DND-41 (cell line): ENCODE results near the gene RAC2.

Experiments used
- ATAC-seq: fragments of 200-7000 bp; cut with Tn5 transposase; 3 replicates; pipeline ENCODE4 v1.9.1; 2021; ENCODE audit warnings: low read depth; ENCODE audit not compliant: insufficient read depth
- DNase-seq: peaks from one replicate; pipeline ENCODE4 v3.0.0-alpha.2; 2020
- H2AFZ ChIP-seq: 2 replicates; pipeline ENCODE4 v1.6.0; 2012; ENCODE audit warnings: low read depth, low read length
- H3K27ac ChIP-seq: 2 replicates; pipeline ENCODE4 v1.5.1; 2012; ENCODE audit warnings: low read length, inconsistent platforms
- H3K27me3 ChIP-seq: fragments of 200-600 bp; sonication (generic); 2 replicates; pipeline ENCODE4 v1.6.0; 2012; ENCODE audit warnings: low read length, mild to moderate bottlenecking, inconsistent platforms; ENCODE audit not compliant: insufficient read depth, poor library complexity
- H3K36me3 ChIP-seq: 2 replicates; pipeline ENCODE4 v1.5.1; 2012; ENCODE audit warnings: low read length, inconsistent platforms; ENCODE audit not compliant: insufficient read depth
- H3K4me1 ChIP-seq: 2 replicates; pipeline ENCODE4 v1.5.1; 2012; ENCODE audit warnings: mild to moderate bottlenecking, low read length; ENCODE audit not compliant: insufficient read depth
- H3K4me2 ChIP-seq: 2 replicates; pipeline ENCODE4 v1.6.0; 2012; ENCODE audit warnings: mild to moderate bottlenecking, moderate library complexity, low read length, inconsistent platforms; ENCODE audit not compliant: insufficient read depth
- H3K4me3 ChIP-seq, 2 experiments: fragments of 200-600 bp in 1 of 2; shearing (Covaris generic) in 1 of 2; 2 replicates each; pipeline ENCODE4 v1.5.1; 2012 to 2016; ENCODE audit warnings: inconsistent platforms in 2 of 2, low read length in 2 of 2, mild to moderate bottlenecking in 2 of 2, low read depth in 1 of 2, moderate library complexity in 1 of 2
- H3K79me2 ChIP-seq: 2 replicates; pipeline ENCODE4 v1.6.0; 2012; ENCODE audit warnings: low read length, inconsistent platforms; ENCODE audit not compliant: insufficient read depth
- H3K9ac ChIP-seq: 2 replicates; pipeline ENCODE4 v1.6.0; 2012; ENCODE audit warnings: low read depth, mild to moderate bottlenecking, inconsistent platforms, low read length, moderate library complexity
- H3K9me3 ChIP-seq: 2 replicates; pipeline ENCODE4 v1.5.1; 2012; ENCODE audit warnings: low read length, moderate library complexity, mild to moderate bottlenecking, inconsistent platforms; ENCODE audit not compliant: insufficient read depth, severe bottlenecking
- H4K20me1 ChIP-seq: 2 replicates; pipeline ENCODE4 v1.6.0; 2012; ENCODE audit warnings: low read length; ENCODE audit not compliant: insufficient read depth
- EZH2 ChIP-seq: IDR thresholded peaks from 3 replicates; pipeline ENCODE4 v1.6.1; 2012; ENCODE audit warnings: borderline replicate concordance, low read depth, mild to moderate bottlenecking, moderate library complexity, low read length, inconsistent platforms; ENCODE audit not compliant: severe bottlenecking
- TF ChIP-seq, protein P1 (sequence below): IDR thresholded peaks from 2 replicates; pipeline ENCODE4 v1.5.1; 2012; ENCODE audit warnings: borderline replicate concordance, low read length, moderate library complexity, mild to moderate bottlenecking; ENCODE audit not compliant: poor library complexity, severe bottlenecking; ENCODE audit errors: extremely low read depth

Gene RAC2

DNA sequence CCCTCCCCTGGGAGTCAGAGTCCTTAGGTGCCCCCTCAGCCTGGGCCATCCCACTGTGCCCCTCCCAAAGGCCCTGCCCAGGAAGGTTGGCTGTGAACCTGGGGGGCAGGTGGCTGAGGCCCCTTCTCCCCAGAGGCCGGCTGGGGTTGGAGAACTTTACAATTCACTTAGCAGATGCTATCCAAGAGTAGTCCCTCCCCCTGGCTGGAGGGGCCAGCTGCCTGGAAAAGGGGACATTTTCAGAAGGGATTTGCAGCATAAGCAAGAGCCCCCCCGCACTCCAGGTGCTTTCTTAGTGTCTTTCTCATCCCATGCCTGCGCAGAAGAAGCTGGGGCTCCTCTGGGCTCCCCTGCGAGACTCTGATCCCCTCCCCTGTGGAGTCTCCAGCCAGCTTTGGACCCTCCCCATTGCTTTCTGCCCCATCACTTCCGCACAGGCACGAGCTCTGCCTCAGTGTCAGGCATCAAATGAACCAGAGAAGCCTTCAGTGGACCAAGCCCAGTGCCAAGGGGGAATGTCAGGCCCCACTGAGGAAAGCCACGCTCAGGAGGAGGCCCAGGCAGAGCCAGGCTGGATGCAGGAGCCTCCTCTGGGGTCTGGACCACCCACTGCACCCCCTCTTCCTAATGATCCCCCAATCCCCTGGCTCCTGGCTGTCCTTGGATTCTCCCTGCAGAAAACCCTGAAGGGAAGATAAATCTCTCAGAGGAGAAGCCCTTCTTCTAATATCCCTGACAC is 35.5 kb downstream of the RAC2 start:
- Histone ChIP-seq H3K79me2 (no peaks in the 10 kb centered on the region), H3K27me3 (no peaks in the 10 kb centered on the region), H2AFZ (no peak overlapping the region), H3K27ac (no peak overlapping the region), H3K36me3 (no peaks in the 10 kb centered on the region), H4K20me1 (no peaks in the 10 kb centered on the region), H3K9me3 (no peaks in the 10 kb centered on the region), H3K4me2 (no peak overlapping the region), H3K4me3 (no peak overlapping the region), H3K9ac (no peak overlapping the region), H3K4me1 (no peaks in the 10 kb centered on the region)
- TF ChIP-seq, protein P1, sequence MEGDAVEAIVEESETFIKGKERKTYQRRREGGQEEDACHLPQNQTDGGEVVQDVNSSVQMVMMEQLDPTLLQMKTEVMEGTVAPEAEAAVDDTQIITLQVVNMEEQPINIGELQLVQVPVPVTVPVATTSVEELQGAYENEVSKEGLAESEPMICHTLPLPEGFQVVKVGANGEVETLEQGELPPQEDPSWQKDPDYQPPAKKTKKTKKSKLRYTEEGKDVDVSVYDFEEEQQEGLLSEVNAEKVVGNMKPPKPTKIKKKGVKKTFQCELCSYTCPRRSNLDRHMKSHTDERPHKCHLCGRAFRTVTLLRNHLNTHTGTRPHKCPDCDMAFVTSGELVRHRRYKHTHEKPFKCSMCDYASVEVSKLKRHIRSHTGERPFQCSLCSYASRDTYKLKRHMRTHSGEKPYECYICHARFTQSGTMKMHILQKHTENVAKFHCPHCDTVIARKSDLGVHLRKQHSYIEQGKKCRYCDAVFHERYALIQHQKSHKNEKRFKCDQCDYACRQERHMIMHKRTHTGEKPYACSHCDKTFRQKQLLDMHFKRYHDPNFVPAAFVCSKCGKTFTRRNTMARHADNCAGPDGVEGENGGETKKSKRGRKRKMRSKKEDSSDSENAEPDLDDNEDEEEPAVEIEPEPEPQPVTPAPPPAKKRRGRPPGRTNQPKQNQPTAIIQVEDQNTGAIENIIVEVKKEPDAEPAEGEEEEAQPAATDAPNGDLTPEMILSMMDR, result no peak
- TF ChIP-seq EZH2, result no peak
- no peak for DNase-seq
- no peak for ATAC-seq

DNA sequence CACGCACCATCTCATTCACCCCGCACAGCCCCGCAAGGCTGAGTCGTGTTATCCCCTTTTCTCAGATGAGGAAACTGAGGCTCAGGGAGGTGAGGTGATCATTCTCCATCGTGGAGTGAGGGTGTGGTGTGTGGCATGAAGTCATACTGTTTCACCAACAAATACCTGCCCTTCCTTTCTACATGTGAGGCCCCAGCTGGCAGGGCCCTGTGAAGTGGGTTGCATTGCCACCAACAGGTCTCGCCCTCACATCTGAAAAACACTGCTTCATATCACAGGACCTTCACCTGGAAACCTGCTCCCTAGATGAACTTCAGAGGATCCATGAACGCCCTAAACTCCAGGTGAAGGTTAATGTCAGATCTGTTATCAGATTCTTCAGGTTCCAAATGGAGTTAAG is 36.1 kb downstream of the RAC2 start:
- no peak for TF ChIP-seq EZH2
- TF ChIP-seq, protein P1, result no peak
- Histone ChIP-seq H3K4me2 (no peak overlapping the region), H3K27me3 (no peaks in the 10 kb centered on the region), H3K9me3 (no peaks in the 10 kb centered on the region), H3K79me2 (no peaks in the 10 kb centered on the region), H3K4me3 (no peak overlapping the region), H3K9ac (no peak overlapping the region), H3K4me1 (no peaks in the 10 kb centered on the region), H2AFZ (no peak overlapping the region), H4K20me1 (no peaks in the 10 kb centered on the region), H3K27ac (no peak overlapping the region), H3K36me3 (no peaks in the 10 kb centered on the region)
- ATAC-seq (no peak), DNase-seq (no peak)

DNA sequence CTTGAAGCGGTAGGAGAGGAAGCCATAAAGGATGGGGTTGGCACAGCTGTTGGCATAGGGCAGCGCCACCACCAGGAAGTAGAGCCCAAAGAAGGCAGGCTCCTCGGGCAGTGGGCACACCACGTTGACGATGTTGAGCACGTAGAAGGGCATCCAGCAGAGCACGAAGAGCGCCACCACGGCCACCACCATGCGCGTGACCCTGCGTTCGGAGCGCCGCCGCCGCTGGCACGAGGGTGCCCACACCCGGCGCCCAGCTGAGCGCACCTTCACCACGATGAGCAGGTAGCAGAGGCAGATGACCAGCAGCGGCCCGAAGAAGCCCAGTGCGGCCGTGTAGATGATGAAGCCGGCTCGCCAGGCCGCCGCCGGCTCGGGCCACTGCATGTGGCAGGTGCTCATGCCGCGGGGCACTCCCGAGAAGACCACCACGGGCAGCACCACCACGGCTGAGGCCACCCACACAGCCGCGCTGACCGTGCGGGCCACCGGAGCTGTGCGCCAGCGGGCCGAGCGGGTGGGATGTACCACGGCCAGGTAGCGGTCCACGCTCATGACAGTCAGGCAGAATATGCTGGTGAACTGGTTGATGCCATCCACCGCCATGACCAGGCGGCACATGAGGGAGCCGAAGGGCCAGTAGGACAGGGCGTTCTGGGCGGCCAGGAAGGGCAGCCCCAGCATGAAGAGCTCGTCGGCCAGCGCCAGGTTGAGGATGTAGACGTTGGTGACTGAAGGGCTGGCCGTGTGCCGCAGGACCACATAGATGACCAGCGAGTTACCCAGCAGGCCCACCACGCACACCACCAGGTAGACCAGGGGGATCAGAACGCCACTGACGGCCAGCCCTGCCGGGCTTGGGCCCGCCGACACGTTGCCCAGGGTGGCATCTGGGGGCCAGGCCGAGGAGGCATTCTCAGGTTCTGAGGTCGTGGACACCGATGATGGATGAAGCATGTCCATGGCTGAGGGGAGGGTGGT is 36.9 kb downstream of the RAC2 start:
- Histone ChIP-seq H3K9me3 (no peaks in the 10 kb centered on the region), H3K36me3 (no peaks in the 10 kb centered on the region), H3K79me2 (no peaks in the 10 kb centered on the region), H3K4me2 (no peak overlapping the region), H3K27me3 (no peaks in the 10 kb centered on the region), H3K9ac (no peak overlapping the region), H3K4me1 (no peaks in the 10 kb centered on the region), H4K20me1 (no peaks in the 10 kb centered on the region), H3K4me3 (no peak overlapping the region), H2AFZ (no peak overlapping the region), H3K27ac (no peak overlapping the region)
- ATAC-seq (no peak), DNase-seq (no peak)
- TF ChIP-seq EZH2, result no peak
- TF ChIP-seq, protein P1, result no peak
